Measurements from ENCODE around the gene PRDM9. TPM values are rescaled to one million over a fixed set of nuclear protein-coding genes. Genes with fewer than 3 reads are reported as not detected.
"Not testable (repeated sequence)": the region's sequence is repeated elsewhere in the genome, so short reads cannot be mapped to it uniquely, and the experiment has no call there.

PRDM9 gene
- not detected for total RNA-seq
- long read RNA-seq, result 0 reads

GRCh38 chr5:23507278-23507685 is at the start of gene PRDM9:
Gene PRDM9, plus strand, starts transcription at chr5:23507609. Its CDS starts 1,425 bp downstream, at chr5:23509034.
- no peak for DNase-seq (ENCODE audit: low spot score)

- DNase-seq (ENCODE audit: low spot score), result no peak
Observed at GRCh38 chr5:23457780-23458179, 49.6 kb upstream of the PRDM9 start.

GRCh38 chr5:23459214-23459613 is 48.2 kb upstream of the PRDM9 start:
- DNase-seq (ENCODE audit: low spot score), result no peak

- DNase-seq (ENCODE audit: low spot score), result no peak
Observed at GRCh38 chr5:23461576-23461975, 45.8 kb upstream of the PRDM9 start.

- no peak for DNase-seq (ENCODE audit: low spot score)
Observed at GRCh38 chr5:23466401-23466912, 41.0 kb upstream of the PRDM9 start.

- DNase-seq (ENCODE audit: low spot score), result no peak
Observed at GRCh38 chr5:23468658-23469057, 38.8 kb upstream of the PRDM9 start.

GRCh38 chr5:23473915-23474314 is 33.5 kb upstream of the PRDM9 start:
- no peak for DNase-seq (ENCODE audit: low spot score)

GRCh38 chr5:23474315-23474714 is 33.1 kb upstream of the PRDM9 start:
- DNase-seq (ENCODE audit: low spot score), result no peak

- DNase-seq (ENCODE audit: low spot score), result no peak
Observed at GRCh38 chr5:23476580-23476979, 30.8 kb upstream of the PRDM9 start.

GRCh38 chr5:23482642-23483041 is 24.8 kb upstream of the PRDM9 start:
- no peak for DNase-seq (ENCODE audit: low spot score)

- no peak for DNase-seq (ENCODE audit: low spot score)
Observed at GRCh38 chr5:23483090-23483489, 24.3 kb upstream of the PRDM9 start.

GRCh38 chr5:23484096-23484495 is 23.3 kb upstream of the PRDM9 start:
- DNase-seq (ENCODE audit: low spot score), result no peak

GRCh38 chr5:23486227-23486626 is 21.2 kb upstream of the PRDM9 start:
- not testable (repeated sequence) for DNase-seq (ENCODE audit: low spot score)

- no peak for DNase-seq (ENCODE audit: low spot score)
Observed at GRCh38 chr5:23490993-23491392, 16.4 kb upstream of the PRDM9 start.

GRCh38 chr5:23494558-23494957 is 12.9 kb upstream of the PRDM9 start:
- DNase-seq (ENCODE audit: low spot score), result no peak

- no peak for DNase-seq (ENCODE audit: low spot score)
Observed at GRCh38 chr5:23496576-23496975, 10.8 kb upstream of the PRDM9 start.

GRCh38 chr5:23506329-23507236 is 826 bp upstream of the PRDM9 start:
- DNase-seq (ENCODE audit: low spot score), result no peak

GRCh38 chr5:23510434-23510833 is 3.0 kb downstream of the PRDM9 start:
- DNase-seq (ENCODE audit: low spot score), result not testable (repeated sequence)

GRCh38 chr5:23522553-23522952 is 15.1 kb downstream of the PRDM9 start:
- no peak for DNase-seq (ENCODE audit: low spot score)

GRCh38 chr5:23523031-23523430 is 15.6 kb downstream of the PRDM9 start:
- no peak for DNase-seq (ENCODE audit: low spot score)

GRCh38 chr5:23523998-23524397 is 16.6 kb downstream of the PRDM9 start:
- no peak for DNase-seq (ENCODE audit: low spot score)

GRCh38 chr5:23525751-23526150 is 18.3 kb downstream of the PRDM9 start:
- no peak for DNase-seq (ENCODE audit: low spot score)

- not testable (repeated sequence) for DNase-seq (ENCODE audit: low spot score)
Observed at GRCh38 chr5:23526616-23527015, 19.2 kb downstream of the PRDM9 start.

Data from mesenteric fat pad (tissue), 1 donor.